ENCODE results near the gene BAG5. TPM values are rescaled to one million over a fixed set of nuclear protein-coding genes. Genes with fewer than 3 reads are reported as not detected.

Gene BAG5
- total and polyA plus RNA-seq, 2 of the 8 experiments (the other 6 are each of a cell fraction or from before 2014, with no cell fraction given) = 7.4 to 29.5 TPM

- TF ChIP-seq CHD7 (IDR thresholded peaks at IDR 0.05; ENCODE audit: insufficient replicate concordance, low read length) = no peak
- TF ChIP-seq BACH1 (IDR thresholded peaks at IDR 0.05; ENCODE audit: low read length) = no peak
- no peak for TF ChIP-seq POU5F1 (IDR thresholded peaks at IDR 0.05; ENCODE audit: low read depth, low read length)
- TF ChIP-seq SAP30 (IDR thresholded peaks at IDR 0.05; ENCODE audit: insufficient read depth, insufficient replicate concordance, low read length) = no peak
- TF ChIP-seq EGR1 (IDR thresholded peaks at IDR 0.05; ENCODE audit: borderline replicate concordance, low read depth, low read length) = no peak
- TF ChIP-seq RBBP5 (IDR thresholded peaks at IDR 0.05; ENCODE audit: borderline replicate concordance, low read depth, low read length) = no peak
- TF ChIP-seq SP2 (IDR thresholded peaks at IDR 0.05; ENCODE audit: low read length) = no peak
- TF ChIP-seq YY1 (IDR thresholded peaks at IDR 0.05; ENCODE audit: low read depth, low read length) = no peak
- no peak for TF ChIP-seq CBX8 (IDR thresholded peaks at IDR 0.05; ENCODE audit: borderline replicate concordance, low read depth, low read length)
- no peak for TF ChIP-seq CEBPB (IDR thresholded peaks at IDR 0.05; ENCODE audit: low read depth, low read length)
- TF ChIP-seq ASH2L (IDR thresholded peaks at IDR 0.05; ENCODE audit: low read length) = no peak
- no peak for TF ChIP-seq ATF3 (IDR thresholded peaks at IDR 0.05; ENCODE audit: insufficient read depth, low read depth, low read length)
These were observed 15.0 kb downstream of the BAG5 start (continued) for GRCh38 chr14:103547455-103547940.

All from H1 (cell line).